Sigmoid colon (tissue), 7 donors: ENCODE data around the gene UCP1. TPM values are rescaled to one million over a fixed set of nuclear protein-coding genes. Genes with fewer than 3 reads are reported as not detected.

Experiments
- DNase-seq: peaks from one replicate; pipeline ENCODE4 v3.0.0-alpha.2; 2019
- H3K27ac ChIP-seq, 4 donors: fragments of 200-600 bp; sonication (generic); one replicate each; pipeline ENCODE4 v1.5.1; 2016 to 2019; ENCODE audit warnings: mild to moderate bottlenecking in 1 of 4
- H3K27me3 ChIP-seq, 3 donors: fragments of 200-600 bp; sonication (generic); one replicate each; pipeline ENCODE4 v1.5.1; 2019; ENCODE audit warnings: mild to moderate bottlenecking in 1 of 3
- H3K36me3 ChIP-seq, 4 donors: fragments of 200-600 bp; sonication (generic); one replicate each; pipeline ENCODE4 v1.5.1; 2016 to 2019
- H3K4me1 ChIP-seq, 4 donors: fragments of 200-600 bp; sonication (generic); one replicate each; pipeline ENCODE4 v1.5.1; 2017 to 2019
- H3K4me3 ChIP-seq, 4 donors: fragments of 200-600 bp; sonication (generic); one replicate each; pipeline ENCODE4 v1.5.1; 2017 to 2019; ENCODE audit warnings: mild to moderate bottlenecking in 2 of 4, moderate library complexity in 1 of 4
- H3K9me3 ChIP-seq, 4 donors: fragments of 200-600 bp in 3 of 4; sonication (generic) in 3 of 4; one replicate each; pipeline versions ENCODE4 v1.5.1 to v1.6.1; 2013 to 2019
- CTCF ChIP-seq, 4 experiments: fragments of 450-650 bp in 3 of 4; fragments of 200-600 bp in 1 of 4; IDR thresholded peaks; one replicate each; pipeline ENCODE4 v1.5.1; 2016 to 2019; ENCODE audit warnings: antibody characterized with exemption in 4 of 4, mild to moderate bottlenecking in 3 of 4, moderate library complexity in 2 of 4
- EP300 ChIP-seq, 4 donors: sonication (generic); formaldehyde crosslinking; IDR thresholded peaks; one replicate each; pipeline ENCODE4 v1.6.1; 2017; ENCODE audit warnings: antibody characterized with exemption in 4 of 4
- POLR2A ChIP-seq, 2 donors: fragments of 450-650 bp; IDR thresholded peaks; one replicate each; pipeline ENCODE4 v1.6.1; 2016; ENCODE audit warnings: antibody characterized with exemption in 2 of 2, mild to moderate bottlenecking in 2 of 2, moderate library complexity in 2 of 2
- POLR2AphosphoS5 ChIP-seq, 4 donors: sonication (generic); formaldehyde crosslinking; IDR thresholded peaks; one replicate each; pipeline ENCODE4 v1.6.1; 2017; ENCODE audit warnings: antibody characterized with exemption in 4 of 4
- WGBS, 2 donors: extraction: QIAGEN DNeasy Blood & Tissue Kit; methylation state at CpG; one replicate each; pipeline ENCODE4 v1.1.7; 2013; 5-methylcytosine and 5-hydroxymethylcytosine counted together
- intact Hi-C: fragments of 100-400 bp; cut with DNase I; formaldehyde crosslinking; loops from one replicate; pipeline ENCODE4 v1.15.1; 2023
- polyA plus RNA-seq, 3 donors: library from polyadenylated mRNA; stranded (reverse); fragments of 200-250 nt; gene quantifications; one replicate each; pipeline ENCODE4 v1.2.3, GENCODE V29; 2013
- total RNA-seq, 4 donors: library from RNA; depleted of rRNA; stranded (reverse); fragments of >200 nt; gene quantifications; one replicate each; pipeline ENCODE4 v1.1.0, GENCODE V29; 2016
- donor health status: healthy with polysubstance abuse.
- donor health status: Bipolar disorder and iron deficiency.
- donor health status: healthy.

The UCP1 gene
- total and polyA plus RNA-seq, 7 donors = not detected

GRCh38 chr4:140611854-140612253 is 43.1 kb upstream of the UCP1 start:
- H3K4me1 ChIP-seq = no peaks in the 10 kb centered on the region
- no peak for DNase-seq
- 73 to 81% methylated on average over 3 of the region's 3 CpGs for WGBS, 2 donors

GRCh38 chr4:140609548-140610425 is 41.0 kb upstream of the UCP1 start:
- WGBS, 2 donors = 38 to 58% methylated on average over 6 of the region's 6 CpGs
- H3K4me3 ChIP-seq = no peak overlapping the region
- TF ChIP-seq POLR2A (IDR thresholded peaks at IDR 0.05) (no peak), CTCF (IDR thresholded peaks at IDR 0.05) (peak in 3 of 4 experiments; percentile 9 to 46 (median 17)), EP300 (IDR thresholded peaks at IDR 0.05) (no peak), POLR2AphosphoS5 (IDR thresholded peaks at IDR 0.05) (no peak)
- no peak overlapping the region for H3K27ac ChIP-seq
- no peaks in the 10 kb centered on the region for H3K4me1 ChIP-seq
- DNase-seq = no peak
- H3K27me3 ChIP-seq = no peaks in the 10 kb centered on the region
- no peaks in the 10 kb centered on the region for H3K9me3 ChIP-seq
- no peaks in the 10 kb centered on the region for H3K36me3 ChIP-seq
- intact Hi-C loops = loop anchor here (10.0 kb wide), 2 partner anchors 245 to 255 kb away; no protein-coding TSS in a partner anchor

More at GRCh38 chr4:140611854-140612253, 43.1 kb upstream of the UCP1 start:
- Histone ChIP-seq H3K9me3 (no peaks in the 10 kb centered on the region), H3K27ac (no peak overlapping the region), H3K36me3 (no peaks in the 10 kb centered on the region), H3K4me3 (no peak overlapping the region), H3K27me3 (no peaks in the 10 kb centered on the region)
- intact Hi-C loops = loop anchor here (10.0 kb wide), 1 partner anchor 243 kb away; no protein-coding TSS in a partner anchor
- no peak for TF ChIP-seq POLR2A (IDR thresholded peaks at IDR 0.05)
- no peak for TF ChIP-seq CTCF (IDR thresholded peaks at IDR 0.05)
- no peak for TF ChIP-seq EP300 (IDR thresholded peaks at IDR 0.05)
- no peak for TF ChIP-seq POLR2AphosphoS5 (IDR thresholded peaks at IDR 0.05)

GRCh38 chr4:140607852-140608251 is 39.1 kb upstream of the UCP1 start:
- Histone ChIP-seq H3K4me3 (no peak overlapping the region), H3K4me1 (no peaks in the 10 kb centered on the region), H3K9me3 (no peaks in the 10 kb centered on the region), H3K27ac (no peak overlapping the region), H3K36me3 (no peaks in the 10 kb centered on the region), H3K27me3 (no peaks in the 10 kb centered on the region)
- intact Hi-C loops = loop anchor here (10.0 kb wide), 1 partner anchor 253 kb away; no protein-coding TSS in a partner anchor
- WGBS, 2 donors = 88 to 90% methylated on average over 4 of the region's 4 CpGs
- DNase-seq = no peak
- TF ChIP-seq POLR2A (IDR thresholded peaks at IDR 0.05) = no peak
- TF ChIP-seq POLR2AphosphoS5 (IDR thresholded peaks at IDR 0.05) = no peak
- TF ChIP-seq CTCF (IDR thresholded peaks at IDR 0.05) = no peak
- TF ChIP-seq EP300 (IDR thresholded peaks at IDR 0.05) = no peak

GRCh38 chr4:140604544-140604943 is 35.8 kb upstream of the UCP1 start:
- H3K4me1 ChIP-seq = no peaks in the 10 kb centered on the region
- 83 to 91% methylated on average over 4 of the region's 4 CpGs for WGBS, 2 donors
- H3K27ac ChIP-seq = no peak overlapping the region
- H3K4me3 ChIP-seq = no peak overlapping the region
- H3K36me3 ChIP-seq = no peaks in the 10 kb centered on the region
- TF ChIP-seq EP300 (IDR thresholded peaks at IDR 0.05) = no peak
- TF ChIP-seq POLR2A (IDR thresholded peaks at IDR 0.05) = no peak
- no peak for TF ChIP-seq POLR2AphosphoS5 (IDR thresholded peaks at IDR 0.05)
- no peak for TF ChIP-seq CTCF (IDR thresholded peaks at IDR 0.05)
- no peaks in the 10 kb centered on the region for H3K9me3 ChIP-seq
- H3K27me3 ChIP-seq = no peaks in the 10 kb centered on the region
- DNase-seq = no peak
- intact Hi-C loops = loop anchor here (10.0 kb wide), 1 partner anchor 250 kb away; no protein-coding TSS in a partner anchor
